Measurements from ENCODE around the gene CHSY1.
A peak's percentile ranks its signal among the peaks of the same experiment; 100 is the strongest.

CHSY1 gene

DNA sequence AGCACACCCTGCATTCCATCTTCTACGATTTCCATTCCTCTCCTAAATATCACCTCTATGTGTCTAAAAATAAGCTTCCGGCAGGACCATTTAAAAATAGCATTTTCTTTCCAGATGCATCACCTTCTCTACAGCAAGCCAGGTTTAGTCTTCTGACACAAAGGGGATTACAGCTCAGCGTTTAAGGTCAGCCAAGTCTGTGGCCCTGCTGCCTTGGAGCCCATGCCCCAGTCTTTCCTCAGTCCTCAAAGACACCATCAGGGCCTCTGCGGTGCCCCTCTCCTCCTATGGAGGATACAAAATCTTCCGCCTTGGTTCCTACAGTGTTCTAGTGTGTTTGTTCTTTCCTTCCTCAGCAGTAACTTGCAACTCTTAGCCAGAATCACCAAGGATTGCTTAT lies 21.7 kb upstream of the CHSY1 start:
- Histone ChIP-seq H3K4me3 (ENCODE audit: low read length, poor library complexity, severe bottlenecking) (no peak overlapping the region), H3K79me2 (ENCODE audit: insufficient read depth, low read length) (peaks cover 23% of the 10 kb centered on the region), H3K9me3 (ENCODE audit: insufficient read depth, low read depth, low read length) (no peaks in the 10 kb centered on the region), H2AFZ (ENCODE audit: low read length) (no peak overlapping the region), H3F3A (ENCODE audit: low read depth) (no peaks in the 10 kb centered on the region), H3K4me1 (ENCODE audit: insufficient read depth, low read length, poor library complexity, severe bottlenecking) (peaks cover 18% of the 10 kb centered on the region), H3K4me2 (ENCODE audit: low read depth, low read length, poor library complexity, severe bottlenecking) (no peak overlapping the region), H4K20me1 (ENCODE audit: insufficient read depth, low read length, poor library complexity, severe bottlenecking) (peaks cover 18% of the 10 kb centered on the region), H3K9me2 (replicated peaks; ENCODE audit: low read depth, low read length) (no peaks in the 10 kb centered on the region), H3K36me3 (ENCODE audit: insufficient read depth, low read length) (peaks cover 48% of the 10 kb centered on the region; the same call in 1 of the 2 replicates), H3K27me3 (ENCODE audit: insufficient read depth, low read length, poor library complexity, severe bottlenecking) (no peaks in the 10 kb centered on the region), H3K9ac (ENCODE audit: low read depth, low read length, poor library complexity, severe bottlenecking) (no peak overlapping the region)
- TF ChIP-seq EZH2phosphoT487 (IDR thresholded peaks at IDR 0.05; ENCODE audit: borderline replicate concordance) = no peak
- TF ChIP-seq, protein P1, sequence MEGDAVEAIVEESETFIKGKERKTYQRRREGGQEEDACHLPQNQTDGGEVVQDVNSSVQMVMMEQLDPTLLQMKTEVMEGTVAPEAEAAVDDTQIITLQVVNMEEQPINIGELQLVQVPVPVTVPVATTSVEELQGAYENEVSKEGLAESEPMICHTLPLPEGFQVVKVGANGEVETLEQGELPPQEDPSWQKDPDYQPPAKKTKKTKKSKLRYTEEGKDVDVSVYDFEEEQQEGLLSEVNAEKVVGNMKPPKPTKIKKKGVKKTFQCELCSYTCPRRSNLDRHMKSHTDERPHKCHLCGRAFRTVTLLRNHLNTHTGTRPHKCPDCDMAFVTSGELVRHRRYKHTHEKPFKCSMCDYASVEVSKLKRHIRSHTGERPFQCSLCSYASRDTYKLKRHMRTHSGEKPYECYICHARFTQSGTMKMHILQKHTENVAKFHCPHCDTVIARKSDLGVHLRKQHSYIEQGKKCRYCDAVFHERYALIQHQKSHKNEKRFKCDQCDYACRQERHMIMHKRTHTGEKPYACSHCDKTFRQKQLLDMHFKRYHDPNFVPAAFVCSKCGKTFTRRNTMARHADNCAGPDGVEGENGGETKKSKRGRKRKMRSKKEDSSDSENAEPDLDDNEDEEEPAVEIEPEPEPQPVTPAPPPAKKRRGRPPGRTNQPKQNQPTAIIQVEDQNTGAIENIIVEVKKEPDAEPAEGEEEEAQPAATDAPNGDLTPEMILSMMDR (conservative IDR thresholded peaks at IDR 0.05; ENCODE audit: low read length) = no peak

- TF ChIP-seq, protein P1 (conservative IDR thresholded peaks at IDR 0.05; ENCODE audit: low read length) = no peak
- no peak for TF ChIP-seq EZH2phosphoT487 (IDR thresholded peaks at IDR 0.05; ENCODE audit: borderline replicate concordance)
- H4K20me1 ChIP-seq (ENCODE audit: insufficient read depth, low read length, poor library complexity, severe bottlenecking) = peaks cover 18% of the 10 kb centered on the region
- H3K9ac ChIP-seq (ENCODE audit: low read depth, low read length, poor library complexity, severe bottlenecking) = no peak overlapping the region
- peaks cover 23% of the 10 kb centered on the region for H3K79me2 ChIP-seq (ENCODE audit: insufficient read depth, low read length)
- no peak overlapping the region for H3K4me3 ChIP-seq (ENCODE audit: low read length, poor library complexity, severe bottlenecking)
- H3K4me2 ChIP-seq (ENCODE audit: low read depth, low read length, poor library complexity, severe bottlenecking) = no peak overlapping the region
- no peaks in the 10 kb centered on the region for H3F3A ChIP-seq (ENCODE audit: low read depth)
- H3K27me3 ChIP-seq (ENCODE audit: insufficient read depth, low read length, poor library complexity, severe bottlenecking) = no peaks in the 10 kb centered on the region
- no peaks in the 10 kb centered on the region for H3K9me2 ChIP-seq (replicated peaks; ENCODE audit: low read depth, low read length)
- H3K36me3 ChIP-seq (ENCODE audit: insufficient read depth, low read length) = peaks cover 48% of the 10 kb centered on the region; the same call in 1 of the 2 replicates
- no peak overlapping the region for H2AFZ ChIP-seq (ENCODE audit: low read length)
- H3K9me3 ChIP-seq (ENCODE audit: insufficient read depth, low read depth, low read length) = no peaks in the 10 kb centered on the region
- H3K4me1 ChIP-seq (ENCODE audit: insufficient read depth, low read length, poor library complexity, severe bottlenecking) = peaks cover 18% of the 10 kb centered on the region
These were observed 20.7 kb upstream of the CHSY1 start for GRCh38 chr15:101272584-101272983.

DNA sequence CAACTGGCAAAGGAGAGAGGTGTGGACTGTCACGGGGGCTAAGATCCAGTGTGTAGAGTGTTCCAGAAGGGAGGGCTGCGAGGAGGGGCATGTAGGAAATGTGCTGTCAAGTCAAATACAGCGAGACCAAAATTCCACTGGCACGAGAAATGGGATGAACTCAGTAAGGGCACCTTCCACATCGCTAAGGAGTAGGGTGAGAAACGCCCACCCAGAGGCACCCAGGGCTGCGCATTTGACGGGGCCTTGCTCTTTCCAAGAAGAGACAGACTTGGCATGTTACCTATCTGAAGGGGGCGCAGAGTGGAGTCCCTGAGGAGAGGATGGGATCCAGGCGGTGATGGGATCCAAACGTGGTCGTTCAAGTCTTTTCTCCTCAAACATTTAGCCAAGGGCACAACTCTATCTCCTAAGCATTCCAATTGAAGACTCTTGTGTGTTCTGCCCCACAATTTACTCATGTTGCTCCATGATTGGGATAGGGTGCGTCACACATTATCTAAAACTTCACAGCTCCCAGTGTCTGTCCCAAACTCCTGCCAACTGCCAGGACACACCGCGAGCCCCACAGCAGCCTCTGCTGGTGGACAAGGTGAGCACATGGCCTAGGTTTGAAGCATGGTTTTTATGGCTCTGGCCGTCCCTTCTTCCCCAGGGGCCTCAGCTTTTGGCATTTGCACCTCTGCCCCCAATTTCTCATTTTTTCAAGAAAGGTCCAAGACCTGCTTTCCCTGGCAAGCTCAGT lies 17.8 kb upstream of the CHSY1 start:
- no peaks in the 10 kb centered on the region for H3K27me3 ChIP-seq (ENCODE audit: insufficient read depth, low read length, poor library complexity, severe bottlenecking)
- H2AFZ ChIP-seq (ENCODE audit: low read length) = no peak overlapping the region
- TF ChIP-seq, protein P1 (conservative IDR thresholded peaks at IDR 0.05; ENCODE audit: low read length) = peak; percentile 48
- no peak for TF ChIP-seq EZH2phosphoT487 (IDR thresholded peaks at IDR 0.05; ENCODE audit: borderline replicate concordance)
- no peaks in the 10 kb centered on the region for H3K79me2 ChIP-seq (ENCODE audit: insufficient read depth, low read length)
- no peaks in the 10 kb centered on the region for H4K20me1 ChIP-seq (ENCODE audit: insufficient read depth, low read length, poor library complexity, severe bottlenecking)
- no peaks in the 10 kb centered on the region for H3K9me2 ChIP-seq (replicated peaks; ENCODE audit: low read depth, low read length)
- H3K9ac ChIP-seq (ENCODE audit: low read depth, low read length, poor library complexity, severe bottlenecking) = no peak overlapping the region
- no peaks in the 10 kb centered on the region for H3K9me3 ChIP-seq (ENCODE audit: insufficient read depth, low read depth, low read length)
- no peaks in the 10 kb centered on the region for H3F3A ChIP-seq (ENCODE audit: low read depth)
- H3K4me1 ChIP-seq (ENCODE audit: insufficient read depth, low read length, poor library complexity, severe bottlenecking) = peaks cover 4% of the 10 kb centered on the region
- peaks cover 43% of the 10 kb centered on the region; the same call in 1 of the 2 replicates for H3K36me3 ChIP-seq (ENCODE audit: insufficient read depth, low read length)
- H3K4me3 ChIP-seq (ENCODE audit: low read length, poor library complexity, severe bottlenecking) = no peak overlapping the region
- no peak overlapping the region for H3K4me2 ChIP-seq (ENCODE audit: low read depth, low read length, poor library complexity, severe bottlenecking)
